ENCODE measurements around the gene GRWD1. TPM values are rescaled to one million over a fixed set of nuclear protein-coding genes. Genes with fewer than 3 reads are reported as not detected.

GRWD1 gene
- total and polyA plus RNA-seq, 2 of the 13 experiments (the other 11 are each of a cell fraction or from before 2014, with no cell fraction given), result 10.8 to 46.6 TPM

DNA sequence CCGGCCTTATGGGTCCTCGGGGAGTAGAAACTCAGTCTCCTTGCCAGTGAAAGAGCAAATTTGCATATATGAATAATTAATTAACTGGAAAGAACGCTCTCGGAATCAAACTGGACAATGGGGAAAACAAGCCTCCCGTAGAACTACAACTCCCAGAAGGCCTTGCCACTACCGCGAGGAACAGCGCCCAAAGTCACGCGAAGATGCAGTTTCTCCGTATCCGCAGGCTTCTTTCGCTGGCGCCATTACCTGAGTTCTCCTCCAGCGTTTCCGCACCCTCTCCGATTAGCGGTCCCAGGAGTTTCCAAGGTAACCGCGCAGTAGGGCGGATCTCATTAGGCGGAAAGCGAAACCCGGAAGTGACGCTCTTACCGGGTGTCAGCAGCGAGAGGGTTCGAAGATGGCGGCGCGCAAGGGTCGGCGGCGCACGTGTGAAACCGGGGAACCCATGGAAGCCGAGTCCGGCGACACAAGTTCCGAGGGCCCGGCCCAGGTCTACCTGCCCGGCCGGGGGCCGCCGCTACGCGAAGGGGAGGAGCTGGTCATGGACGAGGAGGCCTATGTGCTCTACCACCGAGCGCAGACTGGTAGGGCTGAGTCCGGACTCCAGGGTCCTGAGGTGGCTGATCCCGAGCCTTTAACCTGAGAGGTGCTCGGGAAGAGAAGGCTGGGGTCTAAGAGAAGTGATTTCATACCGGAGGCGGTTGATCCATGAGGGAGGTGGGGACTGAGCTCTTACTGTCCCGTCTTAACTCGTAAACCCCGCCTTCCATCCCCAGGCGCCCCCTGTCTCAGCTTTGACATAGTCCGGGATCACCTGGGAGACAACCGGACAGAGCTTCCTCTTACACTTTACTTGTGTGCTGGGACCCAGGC is at the start of gene GRWD1 (continued):
- TF ChIP-seq ZNF513 (CRISPR knock-in tag; conservative IDR thresholded peaks at IDR 0.05), result no peak
- TF ChIP-seq ZNF772 (CRISPR knock-in tag; IDR thresholded peaks at IDR 0.05), result peak; percentile 88
- TF ChIP-seq ZNF577 (CRISPR knock-in tag; IDR thresholded peaks at IDR 0.05; ENCODE audit: borderline replicate concordance, low read depth), result no peak
- TF ChIP-seq ZNF512 (CRISPR knock-in tag; IDR thresholded peaks at IDR 0.05), result no peak
- TF ChIP-seq FOXP4 (CRISPR knock-in tag; IDR thresholded peaks at IDR 0.05), result peak; percentile 12; the same call in 1 of the 2 replicates
- TF ChIP-seq, protein P1, sequence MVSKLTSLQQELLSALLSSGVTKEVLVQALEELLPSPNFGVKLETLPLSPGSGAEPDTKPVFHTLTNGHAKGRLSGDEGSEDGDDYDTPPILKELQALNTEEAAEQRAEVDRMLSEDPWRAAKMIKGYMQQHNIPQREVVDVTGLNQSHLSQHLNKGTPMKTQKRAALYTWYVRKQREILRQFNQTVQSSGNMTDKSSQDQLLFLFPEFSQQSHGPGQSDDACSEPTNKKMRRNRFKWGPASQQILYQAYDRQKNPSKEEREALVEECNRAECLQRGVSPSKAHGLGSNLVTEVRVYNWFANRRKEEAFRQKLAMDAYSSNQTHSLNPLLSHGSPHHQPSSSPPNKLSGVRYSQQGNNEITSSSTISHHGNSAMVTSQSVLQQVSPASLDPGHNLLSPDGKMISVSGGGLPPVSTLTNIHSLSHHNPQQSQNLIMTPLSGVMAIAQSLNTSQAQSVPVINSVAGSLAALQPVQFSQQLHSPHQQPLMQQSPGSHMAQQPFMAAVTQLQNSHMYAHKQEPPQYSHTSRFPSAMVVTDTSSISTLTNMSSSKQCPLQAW (CRISPR knock-in tag; IDR thresholded peaks at IDR 0.05), result peak; percentile 86
- TF ChIP-seq ZNF414 (CRISPR knock-in tag; IDR thresholded peaks at IDR 0.05), result 0 out of 2 replicates have a peak, but pooled peaks have one; percentile 48
- TF ChIP-seq GABPA (IDR thresholded peaks at IDR 0.05; ENCODE audit: low read depth, low read length), result peak; percentile 78
- TF ChIP-seq GABPA (CRISPR knock-in tag; IDR thresholded peaks at IDR 0.05; ENCODE audit: low read depth), result peak; percentile 95
- TF ChIP-seq ZNF749 (CRISPR knock-in tag; IDR thresholded peaks at IDR 0.05; ENCODE audit: borderline replicate concordance), result 0 out of 2 replicates have a peak, but pooled peaks have one; percentile 11
- no peak for TF ChIP-seq ZNF652 (CRISPR knock-in tag; IDR thresholded peaks at IDR 0.05; ENCODE audit: borderline replicate concordance, low read depth)
- peak; percentile 98 for TF ChIP-seq MXD4 (CRISPR knock-in tag; IDR thresholded peaks at IDR 0.05)
- TF ChIP-seq KLF12 (CRISPR knock-in tag; IDR thresholded peaks at IDR 0.05; ENCODE audit: borderline replicate concordance), result peak; percentile 61; the same call in 1 of the 2 replicates
- TF ChIP-seq, protein P2, sequence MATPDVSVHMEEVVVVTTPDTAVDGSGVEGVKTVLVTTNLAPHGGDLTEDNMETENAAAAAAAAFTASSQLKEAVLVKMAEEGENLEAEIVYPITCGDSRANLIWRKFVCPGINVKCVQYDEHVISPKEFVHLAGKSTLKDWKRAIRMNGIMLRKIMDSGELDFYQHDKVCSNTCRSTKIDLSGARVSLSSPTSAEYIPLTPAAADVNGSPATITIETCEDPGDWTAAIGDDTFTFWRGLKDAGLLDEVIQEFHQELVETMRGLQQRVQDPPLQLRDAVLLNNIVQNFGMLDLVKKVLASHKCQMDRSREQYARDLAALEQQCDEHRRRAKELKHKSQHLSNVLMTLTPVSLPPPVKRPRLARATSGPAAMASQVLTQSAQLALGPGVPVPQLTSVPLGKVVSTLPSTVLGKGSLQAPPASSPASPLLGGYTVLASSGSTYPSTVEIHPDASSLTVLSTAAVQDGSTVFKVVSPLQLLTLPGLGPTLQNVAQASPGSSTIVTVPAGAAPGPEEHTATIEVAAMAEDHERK (CRISPR knock-in tag; IDR thresholded peaks at IDR 0.05; ENCODE audit: low read depth), result 0 out of 2 replicates have a peak, but pooled peaks have one; percentile 8
- TF ChIP-seq KDM6A (CRISPR knock-in tag; IDR thresholded peaks at IDR 0.05; ENCODE audit: low read depth), result peak; percentile 5; the same call in 1 of the 2 replicates

All from HepG2 (cell line).